Liver (tissue), 9 donors: ENCODE results near the gene IL36A. TPM values are rescaled to one million over a fixed set of nuclear protein-coding genes. Genes with fewer than 3 reads are reported as not detected.

Source experiments
- DNase-seq: peaks from one replicate; pipeline ENCODE4 v3.0.0-alpha.2; 2017; ENCODE audit warnings: low spot score
- H3K27ac ChIP-seq, 2 donors: one replicate each; pipeline ENCODE4 v1.7.0; 2013; ENCODE audit warnings: inconsistent platforms in 2 of 2, low read length in 2 of 2, control low read depth in 1 of 2, low read depth in 1 of 2, mild to moderate bottlenecking in 1 of 2
- H3K27me3 ChIP-seq, 4 donors: one replicate each; pipeline versions ENCODE4 v1.6.1 to v1.7.0; 2013; ENCODE audit warnings: low read length in 3 of 4, inconsistent platforms in 1 of 4, mild to moderate bottlenecking in 1 of 4, moderate library complexity in 1 of 4; ENCODE audit not compliant: control insufficient read depth in 4 of 4, insufficient read depth in 4 of 4
- H3K36me3 ChIP-seq, 4 donors: one replicate each; pipeline versions ENCODE4 v1.6.1 to v1.7.0; 2013; ENCODE audit warnings: low read length in 3 of 4, mild to moderate bottlenecking in 3 of 4, low read depth in 1 of 4, moderate library complexity in 1 of 4; ENCODE audit not compliant: control insufficient read depth in 4 of 4, insufficient read depth in 3 of 4
- H3K4me1 ChIP-seq, 4 donors: one replicate each; pipeline versions ENCODE4 v1.6.1 to v1.7.0; 2013; ENCODE audit warnings: low read length in 3 of 4, mild to moderate bottlenecking in 3 of 4, moderate library complexity in 1 of 4; ENCODE audit not compliant: control insufficient read depth in 4 of 4, insufficient read depth in 4 of 4
- H3K4me3 ChIP-seq, 3 donors: one replicate each; pipeline versions ENCODE4 v1.6.1 to v1.7.0; 2013; ENCODE audit warnings: low read length in 3 of 3, control low read depth in 1 of 3, low read depth in 1 of 3, mild to moderate bottlenecking in 1 of 3
- H3K9ac ChIP-seq, 2 donors: one replicate each; pipeline ENCODE4 v1.7.0; 2013; ENCODE audit warnings: low read length in 2 of 2, mild to moderate bottlenecking in 2 of 2, moderate library complexity in 2 of 2, control low read depth in 1 of 2, low read depth in 1 of 2
- H3K9me3 ChIP-seq, 4 donors: one replicate each; pipeline versions ENCODE4 v1.6.1 to v1.7.0; 2013; ENCODE audit warnings: low read length in 3 of 4; ENCODE audit not compliant: control insufficient read depth in 4 of 4
- ATF3 ChIP-seq: IDR thresholded peaks from 2 replicates; pipeline ENCODE4 v1.6.1; 2016; ENCODE audit warnings: antibody characterized with exemption
- EGR1 ChIP-seq, 2 donors: IDR thresholded peaks; 2 replicates each; pipeline ENCODE4 v1.6.1; 2016 to 2018; ENCODE audit warnings: antibody characterized with exemption in 2 of 2, low read depth in 2 of 2
- FOXA1 ChIP-seq: IDR thresholded peaks from 2 replicates; pipeline ENCODE4 v1.6.1; 2016; ENCODE audit warnings: antibody characterized with exemption
- FOXA2 ChIP-seq: IDR thresholded peaks from 2 replicates; pipeline ENCODE4 v1.6.1; 2016; ENCODE audit warnings: antibody characterized with exemption
- GABPA ChIP-seq, 2 donors: IDR thresholded peaks in 1 of 2; conservative IDR thresholded peaks in 1 of 2; 2 replicates each; pipeline ENCODE4 v1.6.1; 2016; ENCODE audit warnings: antibody characterized with exemption in 2 of 2, mild to moderate bottlenecking in 1 of 2, moderate library complexity in 1 of 2
- HNF4A ChIP-seq, 2 donors: conservative IDR thresholded peaks; 2 replicates each; pipeline ENCODE4 v1.6.1; 2016; ENCODE audit warnings: antibody characterized with exemption in 2 of 2, mild to moderate bottlenecking in 2 of 2
- HNF4G ChIP-seq: IDR thresholded peaks from 2 replicates; pipeline ENCODE4 v1.6.1; 2016; ENCODE audit warnings: antibody characterized with exemption
- JUND ChIP-seq, 2 donors: IDR thresholded peaks; 2 replicates each; pipeline ENCODE4 v1.6.1; 2016; ENCODE audit warnings: antibody characterized with exemption in 2 of 2
- NR2F2 ChIP-seq: IDR thresholded peaks from 2 replicates; pipeline ENCODE4 v1.6.1; 2016; ENCODE audit warnings: antibody characterized with exemption
- RAD21 ChIP-seq, 2 donors: IDR thresholded peaks; 2 replicates each; pipeline ENCODE4 v1.6.1; 2016; ENCODE audit warnings: antibody characterized with exemption in 2 of 2, mild to moderate bottlenecking in 2 of 2
- RXRA ChIP-seq, 2 donors: IDR thresholded peaks; 2 replicates each; pipeline ENCODE4 v1.6.1; 2017 to 2018; ENCODE audit warnings: antibody characterized with exemption in 2 of 2, mild to moderate bottlenecking in 1 of 2
- SP1 ChIP-seq: IDR thresholded peaks from 2 replicates; pipeline ENCODE4 v1.6.1; 2018; ENCODE audit warnings: antibody characterized with exemption, mild to moderate bottlenecking
- TAF1 ChIP-seq: conservative IDR thresholded peaks from 2 replicates; pipeline ENCODE4 v1.6.1; 2016; ENCODE audit warnings: antibody characterized with exemption, mild to moderate bottlenecking
- ZBTB33 ChIP-seq: IDR thresholded peaks from 2 replicates; pipeline ENCODE4 v1.6.1; 2016; ENCODE audit warnings: antibody characterized with exemption
- WGBS: extraction: QIAGEN DNeasy Blood & Tissue Kit; methylation state at CpG from one replicate; pipeline ENCODE4 v1.1.7; 2013; 5-methylcytosine and 5-hydroxymethylcytosine counted together
- polyA plus RNA-seq, 2 donors: library from polyadenylated mRNA; stranded (reverse) in 1 of 2; unstranded in 1 of 2; fragments of 200-250 nt in 1 of 2; fragments of >200 nt in 1 of 2; fragmentation: Nextera tagmentation in 1 of 2; extraction: Ambion mirVana in 1 of 2; gene quantifications; one replicate each; pipeline versions ENCODE4 v1.2.1 to v1.2.3, GENCODE V29; 2013 to 2015
- total RNA-seq, 2 donors: library from RNA; depleted of rRNA; stranded (reverse); fragments of >200 nt; gene quantifications; one replicate each; pipeline ENCODE4 v1.2.3, GENCODE V29; 2014
- donor health status: healthy.
- donor health status: healthy.
- donor health status: healthy.
- donor health status: healthy.
- donor health status: healthy.

Gene IL36A
- total and polyA plus RNA-seq, 4 donors, result not detected

GRCh38 chr2:112994648-112995047 lies 10.6 kb upstream of the IL36A start:
- Histone ChIP-seq H3K27ac (no peak overlapping the region), H3K9me3 (peaks cover 0 to 6% (median 3%) of the 10 kb centered on the region in 4 donors)

GRCh38 chr2:112995346-112995920 lies 9.8 kb upstream of the IL36A start:
- Histone ChIP-seq H3K27ac (no peak overlapping the region), H3K4me3 (no peak overlapping the region), H3K27me3 (no peaks in the 10 kb centered on the region), H3K9me3 (peaks cover 3 to 11% (median 5%) of the 10 kb centered on the region in 4 donors), H3K4me1 (peaks cover 0 to 4% (median 2%) of the 10 kb centered on the region in 4 donors), H3K9ac (no peak overlapping the region), H3K36me3 (no peaks in the 10 kb centered on the region)
- TF ChIP-seq TAF1, result no peak
- DNase-seq, result no peak
- WGBS, result 89% methylated on average over 14 of the region's 14 CpGs

More at GRCh38 chr2:112994648-112995047, 10.6 kb upstream of the IL36A start:
- Histone ChIP-seq H3K4me1 (peaks cover 0 to 4% (median 2%) of the 10 kb centered on the region in 4 donors), H3K4me3 (no peak overlapping the region), H3K27me3 (no peaks in the 10 kb centered on the region), H3K36me3 (no peaks in the 10 kb centered on the region), H3K9ac (no peak overlapping the region)
- TF ChIP-seq EGR1 (IDR thresholded peaks at IDR 0.05; ENCODE audit: low read depth in 2 of 2), result no peak
- no peak for TF ChIP-seq RXRA (IDR thresholded peaks at IDR 0.05)
- no peak for TF ChIP-seq NR2F2
- no peak for TF ChIP-seq SP1
- TF ChIP-seq ZBTB33, result no peak
- no peak for DNase-seq
- WGBS, result 94% methylated on average over 2 of the region's 2 CpGs

- Histone ChIP-seq H3K9me3 (peaks cover 3 to 16% (median 6%) of the 10 kb centered on the region in 4 donors), H3K27ac (no peak overlapping the region), H3K9ac (no peak overlapping the region), H3K27me3 (no peaks in the 10 kb centered on the region), H3K4me3 (no peak overlapping the region), H3K4me1 (peaks cover 0 to 4% (median 2%) of the 10 kb centered on the region in 4 donors), H3K36me3 (no peaks in the 10 kb centered on the region)
- no peak for TF ChIP-seq FOXA1
- TF ChIP-seq JUND (IDR thresholded peaks at IDR 0.05), result no peak
- TF ChIP-seq FOXA2, result no peak
- TF ChIP-seq SP1, result no peak
- no peak for TF ChIP-seq NR2F2
- no peak for TF ChIP-seq HNF4G
- TF ChIP-seq HNF4A (conservative IDR thresholded peaks at IDR 0.05), result no peak
- TF ChIP-seq GABPA (IDR thresholded peaks at IDR 0.05 in 1 of 2, conservative IDR thresholded peaks at IDR 0.05 in 1 of 2), result no peak
- no peak for TF ChIP-seq ATF3
- no peak for TF ChIP-seq RAD21 (IDR thresholded peaks at IDR 0.05)
- no peak for DNase-seq
- 72% methylated on average over 6 of the region's 6 CpGs for WGBS
Measured at GRCh38 chr2:112996635-112997034, 8.6 kb upstream of the IL36A start.
